Activated CD8-positive, alpha-beta T cell treated with anti-CD3 and anti-CD28 coated beads, Interleukin-2, amount 10 ng/mL, durations not matched to agents 7 days and 5 days (primary cell): ENCODE results near the gene PPFIBP2. TPM values are rescaled to one million over a fixed set of nuclear protein-coding genes. Genes with fewer than 3 reads are reported as not detected.

Experiments
- ATAC-seq: fragments of 150-1000 bp; cut with Tn5 transposase; one replicate; pipeline ENCODE4 v1.10.0; 2021; ENCODE audit warnings: moderate library complexity
- CTCF ChIA-PET: fragments of 350-600 bp; sonication (Branson Sonifier 250); formaldehyde crosslinking; loops from one replicate; lab custom pipeline; 2021; ENCODE audit warnings: antibody characterized with exemption; lab: Charles Lee
- POLR2A ChIA-PET: fragments of 350-600 bp; sonication (Branson Sonifier 250); formaldehyde crosslinking; loops from one replicate; lab custom pipeline; 2021; ENCODE audit warnings: antibody characterized with exemption; lab: Charles Lee
- DNase-seq: peaks from one replicate; pipeline ENCODE4 v3.0.0-alpha.2; 2020
- H3K27ac Mint-ChIP-seq: one replicate; pipeline ENCODE4 v1.8.0; 2021; ENCODE audit warnings: mild to moderate bottlenecking, mixed read lengths
- H3K27me3 Mint-ChIP-seq: one replicate; pipeline ENCODE4 v1.8.0; 2021; ENCODE audit warnings: low read depth, mixed read lengths
- H3K36me3 Mint-ChIP-seq: one replicate; pipeline ENCODE4 v1.8.0; 2021; ENCODE audit warnings: low read depth, mixed read lengths
- H3K4me1 Mint-ChIP-seq: one replicate; pipeline ENCODE4 v1.8.0; 2021; ENCODE audit warnings: low read depth, mixed read lengths
- H3K4me3 Mint-ChIP-seq: one replicate; pipeline ENCODE4 v1.8.0; 2021; ENCODE audit warnings: mild to moderate bottlenecking, mixed read lengths
- H3K9me3 Mint-ChIP-seq: one replicate; pipeline ENCODE4 v1.8.0; 2022; ENCODE audit warnings: mixed read lengths; ENCODE audit not compliant: insufficient read depth
- total RNA-seq, 2 experiments: library from RNA; stranded (reverse); gene quantifications; one replicate each; pipeline ENCODE4 v1.2.3, GENCODE V29; 2021

Gene PPFIBP2
- total RNA-seq, 2 experiments from 2014 or later: 11.2 to 12.1 TPM

GRCh38 chr11:7666292-7666866 lies 152.6 kb downstream of the PPFIBP2 start:
- no peaks in the 10 kb centered on the region for H3K4me1 Mint-ChIP-seq
- H3K9me3 Mint-ChIP-seq: no peaks in the 10 kb centered on the region
- CTCF ChIA-PET: interaction anchor here (0.9 to 3.4 kb wide), 7 partner anchors 19 to 314 kb away, joined by 3 to 27 read pairs (median 4); partner anchors contain the start of gene PPFIBP2
- H3K27me3 Mint-ChIP-seq: no peaks in the 10 kb centered on the region
- H3K36me3 Mint-ChIP-seq: no peaks in the 10 kb centered on the region
- no peak overlapping the region for H3K4me3 Mint-ChIP-seq
- ATAC-seq (no peak), DNase-seq (no peak)
- POLR2A ChIA-PET: interaction anchor here (1.0 kb wide), 1 partner anchor 153 kb away, joined by 3 read pairs; the partner anchor contains the start of gene PPFIBP2
- no peak overlapping the region for H3K27ac Mint-ChIP-seq

- no peaks in the 10 kb centered on the region for H3K36me3 Mint-ChIP-seq
- H3K27ac Mint-ChIP-seq: no peak overlapping the region
- DNase-seq: no peak
- no peak overlapping the region for H3K4me3 Mint-ChIP-seq
- CTCF ChIA-PET: interaction anchor here (1.5 kb wide), 1 partner anchor 23 kb away, joined by 3 read pairs; no protein-coding TSS in a partner anchor
- no peaks in the 10 kb centered on the region for H3K27me3 Mint-ChIP-seq
- no peaks in the 10 kb centered on the region for H3K9me3 Mint-ChIP-seq
- ATAC-seq: no peak
- no peaks in the 10 kb centered on the region for H3K4me1 Mint-ChIP-seq
- POLR2A ChIA-PET: interaction anchor here (1.0 kb wide), 1 partner anchor 154 kb away, joined by 3 read pairs; the partner anchor contains the start of gene PPFIBP2
Measured at GRCh38 chr11:7667460-7667859, 153.7 kb downstream of the PPFIBP2 start.

- H3K27ac Mint-ChIP-seq: no peak overlapping the region
Measured at GRCh38 chr11:7668464-7668863, 154.7 kb downstream of the PPFIBP2 start.

GRCh38 chr11:7668911-7669310 lies 155.1 kb downstream of the PPFIBP2 start:
- ChIA-PET CTCF (no interaction called here), POLR2A (no interaction called here)
- Mint-ChIP-seq H3K9me3 (no peaks in the 10 kb centered on the region), H3K36me3 (no peaks in the 10 kb centered on the region), H3K4me3 (no peak overlapping the region), H3K27me3 (peaks cover 5% of the 10 kb centered on the region), H3K27ac (no peak overlapping the region), H3K4me1 (peaks cover 3% of the 10 kb centered on the region)
- DNase-seq (no peak), ATAC-seq (no peak)

More at GRCh38 chr11:7668464-7668863, 154.7 kb downstream of the PPFIBP2 start:
- ATAC-seq (no peak), DNase-seq (no peak)
- POLR2A ChIA-PET: no interaction called here
- Mint-ChIP-seq H3K36me3 (no peaks in the 10 kb centered on the region), H3K4me1 (peaks cover 2% of the 10 kb centered on the region), H3K9me3 (no peaks in the 10 kb centered on the region), H3K27me3 (peaks cover 4% of the 10 kb centered on the region), H3K4me3 (no peak overlapping the region)
- CTCF ChIA-PET: no interaction called here

- H3K27ac Mint-ChIP-seq: no peak overlapping the region
- ATAC-seq: no peak
- H3K4me1 Mint-ChIP-seq: peaks cover 5% of the 10 kb centered on the region
- ChIA-PET POLR2A (no interaction called here), CTCF (no interaction called here)
- H3K9me3 Mint-ChIP-seq: no peaks in the 10 kb centered on the region
- DNase-seq: no peak
- H3K27me3 Mint-ChIP-seq: peaks cover 23% of the 10 kb centered on the region
- H3K4me3 Mint-ChIP-seq: no peak overlapping the region
- H3K36me3 Mint-ChIP-seq: no peaks in the 10 kb centered on the region
Measured at GRCh38 chr11:7670641-7671040, 156.8 kb downstream of the PPFIBP2 start.

GRCh38 chr11:7671347-7672215 lies 157.8 kb downstream of the PPFIBP2 start:
- H3K9me3 Mint-ChIP-seq: no peaks in the 10 kb centered on the region
- H3K36me3 Mint-ChIP-seq: no peaks in the 10 kb centered on the region
- DNase-seq: no peak
- no peak for ATAC-seq
- POLR2A ChIA-PET: no interaction called here
- peaks cover 5% of the 10 kb centered on the region for H3K4me1 Mint-ChIP-seq
- H3K27ac Mint-ChIP-seq: no peak overlapping the region
- CTCF ChIA-PET: no interaction called here
- H3K4me3 Mint-ChIP-seq: no peak overlapping the region
- peaks cover 29% of the 10 kb centered on the region for H3K27me3 Mint-ChIP-seq

- ChIA-PET CTCF (interaction anchor here (1.4 kb wide), 1 partner anchor 10 kb away, joined by 3 read pairs; no protein-coding TSS in a partner anchor), POLR2A (no interaction called here)
- Mint-ChIP-seq H3K4me1 (peaks cover 5% of the 10 kb centered on the region), H3K27me3 (peaks cover 36% of the 10 kb centered on the region), H3K4me3 (no peak overlapping the region), H3K27ac (no peak overlapping the region), H3K36me3 (no peaks in the 10 kb centered on the region), H3K9me3 (no peaks in the 10 kb centered on the region)
- ATAC-seq: no peak
- no peak for DNase-seq
Measured at GRCh38 chr11:7672276-7672959, 158.6 kb downstream of the PPFIBP2 start.

GRCh38 chr11:7672960-7673723 lies 159.3 kb downstream of the PPFIBP2 start, which contains the start of gene CYB5R2:
CYB5R2 (minus strand) TSS chr11:7673500; CDS start chr11:7672825, 675 bp downstream.
- Mint-ChIP-seq H3K27me3 (peaks cover 40% of the 10 kb centered on the region), H3K27ac (no peak within 1 kb of the TSS), H3K9me3 (no peaks in the 10 kb centered on the region), H3K4me1 (peaks cover 5% of the 10 kb centered on the region), H3K36me3 (no peaks in the 10 kb centered on the region), H3K4me3 (peak within 1 kb of the TSS; percentile 32)
- peak; percentile 38 for ATAC-seq
- ChIA-PET CTCF (interaction anchor here (1.4 kb wide), 1 partner anchor 9 kb away, joined by 3 read pairs; no protein-coding TSS in a partner anchor), POLR2A (no interaction called here)
- DNase-seq: no peak

- no peak overlapping the region for H3K4me3 Mint-ChIP-seq
- POLR2A ChIA-PET: no interaction called here
- H3K36me3 Mint-ChIP-seq: no peaks in the 10 kb centered on the region
- H3K9me3 Mint-ChIP-seq: no peaks in the 10 kb centered on the region
- H3K27ac Mint-ChIP-seq: no peak overlapping the region
- CTCF ChIA-PET: interaction anchor here (1.4 kb wide), 1 partner anchor 8 kb away, joined by 3 read pairs; no protein-coding TSS in a partner anchor
- H3K27me3 Mint-ChIP-seq: peaks cover 40% of the 10 kb centered on the region
- ATAC-seq (peak; percentile 46), DNase-seq (no peak)
- peaks cover 5% of the 10 kb centered on the region for H3K4me1 Mint-ChIP-seq
Measured at GRCh38 chr11:7673724-7674434, 160.1 kb downstream of the PPFIBP2 start.

- peaks cover 5% of the 10 kb centered on the region for H3K4me1 Mint-ChIP-seq
- H3K27me3 Mint-ChIP-seq: peaks cover 43% of the 10 kb centered on the region
- H3K9me3 Mint-ChIP-seq: no peaks in the 10 kb centered on the region
- H3K27ac Mint-ChIP-seq: no peak overlapping the region
- ChIA-PET CTCF (no interaction called here), POLR2A (no interaction called here)
- no peak overlapping the region for H3K4me3 Mint-ChIP-seq
- no peak for DNase-seq
- H3K36me3 Mint-ChIP-seq: no peaks in the 10 kb centered on the region
- no peak for ATAC-seq
Measured at GRCh38 chr11:7675631-7676030, 161.8 kb downstream of the PPFIBP2 start.
